Mesendoderm (in vitro differentiated cells): ENCODE results near the gene REEP5.

Experiments
- DNase-seq: peaks from one replicate; pipeline ENCODE4 v3.0.0; 2013
- H2AK5ac ChIP-seq: 2 replicates; pipeline ENCODE4 v1.6.1; 2013; ENCODE audit warnings: low read length, inconsistent platforms
- H2BK120ac ChIP-seq: 2 replicates; pipeline ENCODE4 v1.6.1; 2013; ENCODE audit warnings: low read depth, mild to moderate bottlenecking, low read length, moderate library complexity, mixed read lengths
- H2BK15ac ChIP-seq: replicated peaks from 2 replicates; pipeline ENCODE4 v1.6.1; 2013; ENCODE audit warnings: low read depth, mild to moderate bottlenecking, moderate library complexity
- H2BK5ac ChIP-seq: 2 replicates; pipeline ENCODE4 v1.6.1; 2013; ENCODE audit warnings: low read length, inconsistent platforms
- H3K18ac ChIP-seq: 2 replicates; pipeline ENCODE4 v1.6.1; 2013; ENCODE audit warnings: mild to moderate bottlenecking, low read length, mixed read lengths
- H3K23ac ChIP-seq: one replicate; pipeline ENCODE4 v1.6.1; 2013; ENCODE audit warnings: low read length
- H3K27ac ChIP-seq: 2 replicates; pipeline ENCODE4 v1.5.1; 2013; ENCODE audit warnings: low read depth, mild to moderate bottlenecking, inconsistent platforms, low read length, moderate library complexity
- H3K27me3 ChIP-seq: 2 replicates; pipeline ENCODE4 v1.6.1; 2013; ENCODE audit warnings: low read length, control low read depth, mild to moderate bottlenecking, inconsistent platforms; ENCODE audit not compliant: insufficient read depth, poor library complexity
- H3K36me3 ChIP-seq: 2 replicates; pipeline ENCODE4 v1.6.1; 2013; ENCODE audit warnings: low read length, inconsistent platforms; ENCODE audit not compliant: control insufficient read depth, insufficient read depth
- H3K4ac ChIP-seq: one replicate; pipeline ENCODE4 v1.6.1; 2013; ENCODE audit warnings: low read depth, mild to moderate bottlenecking, low read length, moderate library complexity
- H3K4me1 ChIP-seq: 2 replicates; pipeline ENCODE4 v1.6.1; 2013; ENCODE audit warnings: low read depth, low read length, inconsistent platforms; ENCODE audit not compliant: control insufficient read depth
- H3K4me2 ChIP-seq: 2 replicates; pipeline ENCODE4 v1.6.1; 2013; ENCODE audit warnings: low read length
- H3K4me3 ChIP-seq: 2 replicates; pipeline ENCODE4 v1.5.1; 2013; ENCODE audit warnings: mild to moderate bottlenecking, low read length
- H3K56ac ChIP-seq: one replicate; pipeline ENCODE4 v1.6.1; 2013; ENCODE audit warnings: low read length
- H3K79me1 ChIP-seq: 2 replicates; pipeline ENCODE4 v1.6.1; 2013; ENCODE audit warnings: low read length, inconsistent platforms
- H3K79me2 ChIP-seq: 2 replicates; pipeline ENCODE4 v1.6.1; 2013; ENCODE audit warnings: mild to moderate bottlenecking, low read length; ENCODE audit not compliant: control insufficient read depth, insufficient read depth
- H3K9ac ChIP-seq: 2 replicates; pipeline ENCODE4 v1.6.1; 2013; ENCODE audit warnings: low read length, inconsistent platforms
- H4K5ac ChIP-seq: one replicate; pipeline ENCODE4 v1.6.1; 2013; ENCODE audit warnings: low read length
- H4K8ac ChIP-seq: one replicate; pipeline ENCODE4 v1.6.1; 2013; ENCODE audit warnings: low read depth, mild to moderate bottlenecking, control low read depth, low read length, moderate library complexity
- WGBS: extraction: QIAGEN DNeasy Blood & Tissue Kit; methylation state at CpG from one replicate; pipeline ENCODE4 v1.1.7; 2013; ENCODE audit warnings: low lambda C conversion rate, missing lambda C conversion rate; ENCODE audit not compliant: insufficient coverage; ENCODE audit errors: extremely low coverage; 5-methylcytosine and 5-hydroxymethylcytosine counted together

The REEP5 gene

GRCh38 chr5:112930082-112930344 lies 8.0 kb upstream of the REEP5 start:
- Histone ChIP-seq H3K4me3 (no peak overlapping the region), H4K8ac (no peak overlapping the region), H3K56ac (no peak overlapping the region), H3K4me2 (no peak overlapping the region), H2BK120ac (no peak overlapping the region), H2BK15ac (no peak overlapping the region), H2BK5ac (no peak overlapping the region), H4K5ac (no peak overlapping the region), H3K9ac (no peak overlapping the region), H3K79me2 (no peaks in the 10 kb centered on the region), H3K79me1 (no peaks in the 10 kb centered on the region), H3K4ac (no peak overlapping the region), H3K4me1 (no peaks in the 10 kb centered on the region), H3K23ac (no peak overlapping the region), H3K18ac (no peak overlapping the region), H2AK5ac (no peak overlapping the region), H3K27ac (no peak overlapping the region), H3K27me3 (no peaks in the 10 kb centered on the region), H3K36me3 (no peaks in the 10 kb centered on the region)
- WGBS = no CpG with 5 or more reads among the region's 1 CpG
- DNase-seq = no peak

GRCh38 chr5:112929336-112930081 lies 7.5 kb upstream of the REEP5 start:
- H3K56ac ChIP-seq = no peak overlapping the region
- H3K79me2 ChIP-seq = no peaks in the 10 kb centered on the region
- no peak overlapping the region for H2BK120ac ChIP-seq
- no peak for DNase-seq
- H3K27me3 ChIP-seq = no peaks in the 10 kb centered on the region
- no peaks in the 10 kb centered on the region for H3K36me3 ChIP-seq
- H2AK5ac ChIP-seq = no peak overlapping the region
- no peaks in the 10 kb centered on the region for H3K4me1 ChIP-seq
- H3K4ac ChIP-seq = no peak overlapping the region
- H4K8ac ChIP-seq = no peak overlapping the region
- H3K18ac ChIP-seq = no peak overlapping the region
- no peak overlapping the region for H3K23ac ChIP-seq
- no peak overlapping the region for H3K4me3 ChIP-seq
- H4K5ac ChIP-seq = no peak overlapping the region
- WGBS = no CpG with 5 or more reads among the region's 4 CpGs
- H3K9ac ChIP-seq = no peak overlapping the region
- H2BK5ac ChIP-seq = no peak overlapping the region
- H3K79me1 ChIP-seq = no peaks in the 10 kb centered on the region
- no peak overlapping the region for H3K27ac ChIP-seq
- H3K4me2 ChIP-seq = no peak overlapping the region
- H2BK15ac ChIP-seq = no peak overlapping the region

GRCh38 chr5:112923988-112924387 lies 2.0 kb upstream of the REEP5 start:
- H4K5ac ChIP-seq = no peak overlapping the region
- no peak overlapping the region for H3K4me3 ChIP-seq
- no CpG with 5 or more reads among the region's 6 CpGs for WGBS
- H2AK5ac ChIP-seq = no peak overlapping the region
- no peaks in the 10 kb centered on the region for H3K27me3 ChIP-seq
- H2BK15ac ChIP-seq = no peak overlapping the region
- no peak overlapping the region for H3K9ac ChIP-seq
- peaks cover 3% of the 10 kb centered on the region for H3K79me1 ChIP-seq
- no peak overlapping the region for H3K56ac ChIP-seq
- H3K4me1 ChIP-seq = no peaks in the 10 kb centered on the region
- H3K23ac ChIP-seq = no peak overlapping the region
- no peak overlapping the region for H2BK5ac ChIP-seq
- no peak overlapping the region for H3K4me2 ChIP-seq
- no peaks in the 10 kb centered on the region for H3K36me3 ChIP-seq
- no peak for DNase-seq
- peaks cover 2% of the 10 kb centered on the region for H3K79me2 ChIP-seq
- no peak overlapping the region for H3K4ac ChIP-seq
- H3K27ac ChIP-seq = no peak overlapping the region
- H3K18ac ChIP-seq = no peak overlapping the region
- no peak overlapping the region for H2BK120ac ChIP-seq
- H4K8ac ChIP-seq = no peak overlapping the region

- H3K79me2 ChIP-seq = peaks cover 2% of the 10 kb centered on the region
- no peak overlapping the region for H2BK120ac ChIP-seq
- no peak overlapping the region for H2AK5ac ChIP-seq
- no peak overlapping the region for H2BK15ac ChIP-seq
- H2BK5ac ChIP-seq = no peak overlapping the region
- no peak overlapping the region for H3K4ac ChIP-seq
- H3K56ac ChIP-seq = no peak overlapping the region
- H4K5ac ChIP-seq = no peak overlapping the region
- H3K4me3 ChIP-seq = no peak overlapping the region
- H4K8ac ChIP-seq = no peak overlapping the region
- peaks cover 4% of the 10 kb centered on the region for H3K79me1 ChIP-seq
- H3K4me2 ChIP-seq = no peak overlapping the region
- H3K27me3 ChIP-seq = no peaks in the 10 kb centered on the region
- no peaks in the 10 kb centered on the region for H3K36me3 ChIP-seq
- H3K27ac ChIP-seq = no peak overlapping the region
- H3K4me1 ChIP-seq = no peaks in the 10 kb centered on the region
- peak; percentile 42 for DNase-seq
- H3K18ac ChIP-seq = no peak overlapping the region
- H3K9ac ChIP-seq = no peak overlapping the region
- WGBS = no CpG with 5 or more reads among the region's 6 CpGs
- H3K23ac ChIP-seq = no peak overlapping the region
Observed at GRCh38 chr5:112923148-112923917, 1.3 kb upstream of the REEP5 start.

- H2BK120ac ChIP-seq = no peak overlapping the region
- no peak overlapping the region for H4K8ac ChIP-seq
- peaks cover 2% of the 10 kb centered on the region for H3K79me2 ChIP-seq
- no peaks in the 10 kb centered on the region for H3K4me1 ChIP-seq
- peak overlapping the region; percentile 96 for H3K9ac ChIP-seq
- H3K18ac ChIP-seq = peak overlapping the region; percentile 53
- DNase-seq = peak; percentile 82
- H2BK5ac ChIP-seq = no peak overlapping the region
- H3K4me3 ChIP-seq = peak overlapping the region; percentile 80
- H3K36me3 ChIP-seq = no peaks in the 10 kb centered on the region
- no peaks in the 10 kb centered on the region for H3K27me3 ChIP-seq
- peak overlapping the region; percentile 97 for H3K56ac ChIP-seq
- H2AK5ac ChIP-seq = no peak overlapping the region
- H3K27ac ChIP-seq = peak overlapping the region; percentile 67
- no peak overlapping the region for H2BK15ac ChIP-seq
- H3K4ac ChIP-seq = peak overlapping the region; percentile 10
- H4K5ac ChIP-seq = no peak overlapping the region
- H3K79me1 ChIP-seq = peaks cover 6% of the 10 kb centered on the region
- H3K23ac ChIP-seq = peak overlapping the region; percentile 6
- WGBS = no CpG with 5 or more reads among the region's 68 CpGs
- peak overlapping the region; percentile 90 for H3K4me2 ChIP-seq
Observed at GRCh38 chr5:112921026-112921832, 798 bp downstream of the REEP5 start.
